Measurements from ENCODE around the gene POLA1.

Gene POLA1

GRCh38 chrX:24965372-24965771 lies 271.7 kb downstream of the POLA1 start:
- no peak for TF ChIP-seq CTCF (IDR thresholded peaks at IDR 0.05)
- no peaks in the 10 kb centered on the region for H3K27me3 ChIP-seq (ENCODE audit: control insufficient read depth, insufficient read depth, low read length)
- H3K9ac ChIP-seq = no peak overlapping the region
- no peaks in the 10 kb centered on the region for H3K79me2 ChIP-seq
- H3K4me3 ChIP-seq (ENCODE audit: low read depth, low read length) = no peak overlapping the region
- H3K4me1 ChIP-seq = no peaks in the 10 kb centered on the region
- H3K27ac ChIP-seq = no peak overlapping the region
- no peaks in the 10 kb centered on the region for H3K36me3 ChIP-seq (ENCODE audit: control insufficient read depth, insufficient read depth, low read length)
- no peak overlapping the region for H2AFZ ChIP-seq
- no peak overlapping the region for H3K4me2 ChIP-seq (ENCODE audit: low read length)
- H3K9me3 ChIP-seq (ENCODE audit: control insufficient read depth, low read length) = no peaks in the 10 kb centered on the region

GRCh38 chrX:24969812-24970211 lies 276.1 kb downstream of the POLA1 start:
- no peak overlapping the region for H3K4me3 ChIP-seq (ENCODE audit: low read depth, low read length)
- no peaks in the 10 kb centered on the region for H3K4me1 ChIP-seq
- H2AFZ ChIP-seq = no peak overlapping the region
- no peaks in the 10 kb centered on the region for H3K27me3 ChIP-seq (ENCODE audit: control insufficient read depth, insufficient read depth, low read length)
- no peak overlapping the region for H3K27ac ChIP-seq
- H3K9me3 ChIP-seq (ENCODE audit: control insufficient read depth, low read length) = no peaks in the 10 kb centered on the region
- H3K79me2 ChIP-seq = no peaks in the 10 kb centered on the region
- no peaks in the 10 kb centered on the region for H3K36me3 ChIP-seq (ENCODE audit: control insufficient read depth, insufficient read depth, low read length)
- no peak overlapping the region for H3K9ac ChIP-seq
- H3K4me2 ChIP-seq (ENCODE audit: low read length) = no peak overlapping the region
- no peak for TF ChIP-seq CTCF (IDR thresholded peaks at IDR 0.05)

GRCh38 chrX:24979081-24979480 lies 285.4 kb downstream of the POLA1 start:
- H3K36me3 ChIP-seq (ENCODE audit: control insufficient read depth, insufficient read depth, low read length) = no peaks in the 10 kb centered on the region
- H3K4me3 ChIP-seq (ENCODE audit: low read depth, low read length) = no peak overlapping the region
- no peak overlapping the region for H3K9ac ChIP-seq
- no peaks in the 10 kb centered on the region for H3K4me1 ChIP-seq
- no peaks in the 10 kb centered on the region for H3K27me3 ChIP-seq (ENCODE audit: control insufficient read depth, insufficient read depth, low read length)
- no peak overlapping the region for H3K4me2 ChIP-seq (ENCODE audit: low read length)
- no peak for TF ChIP-seq CTCF (IDR thresholded peaks at IDR 0.05)
- H3K79me2 ChIP-seq = no peaks in the 10 kb centered on the region
- H3K9me3 ChIP-seq (ENCODE audit: control insufficient read depth, low read length) = no peaks in the 10 kb centered on the region
- no peak overlapping the region for H2AFZ ChIP-seq
- no peak overlapping the region for H3K27ac ChIP-seq

GRCh38 chrX:24981030-24981429 lies 287.3 kb downstream of the POLA1 start:
- TF ChIP-seq CTCF (IDR thresholded peaks at IDR 0.05) = no peak

GRCh38 chrX:24982306-24982965 lies 288.7 kb downstream of the POLA1 start:
- Histone ChIP-seq H3K9ac (no peak overlapping the region), H3K4me3 (ENCODE audit: low read depth, low read length) (no peak overlapping the region), H3K36me3 (ENCODE audit: control insufficient read depth, insufficient read depth, low read length) (no peaks in the 10 kb centered on the region), H3K27ac (no peak overlapping the region), H3K4me1 (no peaks in the 10 kb centered on the region), H3K27me3 (ENCODE audit: control insufficient read depth, insufficient read depth, low read length) (no peaks in the 10 kb centered on the region), H3K4me2 (ENCODE audit: low read length) (no peak overlapping the region), H2AFZ (no peak overlapping the region), H3K79me2 (no peaks in the 10 kb centered on the region), H3K9me3 (ENCODE audit: control insufficient read depth, low read length) (no peaks in the 10 kb centered on the region)
- TF ChIP-seq CTCF (IDR thresholded peaks at IDR 0.05) = no peak

More at GRCh38 chrX:24981030-24981429, 287.3 kb downstream of the POLA1 start:
- Histone ChIP-seq H3K4me1 (no peaks in the 10 kb centered on the region), H3K4me3 (ENCODE audit: low read depth, low read length) (no peak overlapping the region), H2AFZ (no peak overlapping the region), H3K36me3 (ENCODE audit: control insufficient read depth, insufficient read depth, low read length) (no peaks in the 10 kb centered on the region), H3K4me2 (ENCODE audit: low read length) (no peak overlapping the region), H3K27me3 (ENCODE audit: control insufficient read depth, insufficient read depth, low read length) (no peaks in the 10 kb centered on the region), H3K9me3 (ENCODE audit: control insufficient read depth, low read length) (no peaks in the 10 kb centered on the region), H3K9ac (no peak overlapping the region), H3K79me2 (no peaks in the 10 kb centered on the region), H3K27ac (no peak overlapping the region)

All from parathyroid adenoma (tissue), 2 donors.